HG03520 (cell line): Measurements from ENCODE around the gene GXYLT2.

Experiments used
- ATAC-seq: cut with Tn5 transposase; IDR thresholded peaks from one replicate; pipeline ENCODE4 v1.9.1; 2021; ENCODE audit warnings: mild to moderate bottlenecking, moderate library complexity; ENCODE audit not compliant: unreplicated experiment

Gene GXYLT2

GRCh38 chr3:72887705-72888545 lies at the start of gene GXYLT2:
GXYLT2 (plus strand) TSS chr3:72888046; CDS start chr3:72888234, 188 bp downstream.
- peak; percentile 78 for ATAC-seq

GRCh38 chr3:72839057-72839456 lies 48.8 kb upstream of the GXYLT2 start:
- ATAC-seq: no peak

DNA sequence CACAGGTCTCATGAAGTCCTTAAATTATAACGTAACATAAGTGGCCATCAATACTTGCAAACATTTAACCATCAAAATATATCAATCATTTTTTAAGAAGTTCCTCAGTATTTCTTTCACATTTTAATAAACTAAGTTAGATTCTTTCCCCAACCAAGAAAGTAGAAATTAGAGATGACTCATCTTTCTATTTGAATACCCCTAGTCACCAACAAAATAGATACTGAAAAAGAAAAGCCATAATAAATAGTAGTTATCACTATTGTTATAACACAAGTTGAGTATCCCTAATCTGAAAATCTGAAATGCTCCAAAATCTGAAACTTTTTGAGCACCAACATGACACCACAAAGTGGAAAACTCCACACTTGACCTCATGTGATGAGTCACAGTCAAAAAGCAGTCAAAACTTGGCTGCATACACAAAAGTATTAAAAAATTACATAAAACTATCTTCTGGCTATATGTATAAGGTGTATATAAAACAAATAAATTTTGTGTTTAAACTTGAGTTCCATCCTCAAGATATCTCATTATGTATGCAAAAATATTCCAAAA lies 43.3 kb upstream of the GXYLT2 start:
- ATAC-seq: no peak

- no peak for ATAC-seq
Measured at GRCh38 chr3:72846166-72846565, 41.7 kb upstream of the GXYLT2 start.

GRCh38 chr3:72847282-72847681 lies 40.6 kb upstream of the GXYLT2 start:
- ATAC-seq: no peak

GRCh38 chr3:72847751-72848702 lies 39.8 kb upstream of the GXYLT2 start, which contains the start of gene SHQ1:
SHQ1 (minus strand) TSS chr3:72848445; CDS start chr3:72848340, 105 bp downstream.
- peak; percentile 85 for ATAC-seq

- ATAC-seq: peak; percentile 45
Measured at GRCh38 chr3:72848703-72849081, 39.2 kb upstream of the GXYLT2 start.

DNA sequence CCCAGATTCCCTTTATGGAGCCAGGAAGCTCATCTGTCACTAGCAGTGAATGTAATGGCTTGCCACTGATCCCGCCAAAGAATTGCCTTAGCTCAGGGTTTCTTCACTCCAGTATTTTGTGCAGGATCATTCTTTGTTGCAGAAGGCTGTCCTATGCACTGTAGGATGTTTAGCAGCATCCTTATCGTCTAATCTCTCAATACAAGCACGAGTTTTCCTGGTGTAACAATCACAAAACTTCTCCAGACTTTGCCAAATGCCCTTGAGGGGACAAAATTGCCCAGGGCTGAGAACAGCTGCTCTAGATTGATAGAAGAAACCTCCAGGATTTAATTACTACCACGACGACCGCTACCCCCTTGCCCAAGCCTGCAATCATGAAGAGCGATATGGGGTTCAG lies 32.8 kb upstream of the GXYLT2 start:
- ATAC-seq: no peak

DNA sequence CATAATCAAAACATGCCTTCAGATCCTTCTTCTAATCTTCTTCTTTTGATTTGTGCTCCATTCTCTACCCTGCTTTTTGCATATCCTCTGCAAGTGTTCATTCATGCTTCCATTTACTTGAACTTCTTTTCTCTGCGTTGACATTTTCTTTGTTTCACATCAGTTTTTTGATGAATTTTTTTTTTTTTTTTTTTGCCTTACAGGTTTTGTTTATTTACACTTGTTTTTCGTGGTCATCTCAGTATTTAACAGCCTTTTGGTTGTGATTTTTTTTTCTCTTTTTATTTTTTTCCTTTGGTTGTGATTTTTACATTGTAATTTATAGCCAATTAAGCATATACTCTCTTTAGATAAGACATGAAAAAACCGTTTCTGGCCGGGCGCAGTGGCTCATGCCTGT lies 27.8 kb upstream of the GXYLT2 start:
- no peak for ATAC-seq

DNA sequence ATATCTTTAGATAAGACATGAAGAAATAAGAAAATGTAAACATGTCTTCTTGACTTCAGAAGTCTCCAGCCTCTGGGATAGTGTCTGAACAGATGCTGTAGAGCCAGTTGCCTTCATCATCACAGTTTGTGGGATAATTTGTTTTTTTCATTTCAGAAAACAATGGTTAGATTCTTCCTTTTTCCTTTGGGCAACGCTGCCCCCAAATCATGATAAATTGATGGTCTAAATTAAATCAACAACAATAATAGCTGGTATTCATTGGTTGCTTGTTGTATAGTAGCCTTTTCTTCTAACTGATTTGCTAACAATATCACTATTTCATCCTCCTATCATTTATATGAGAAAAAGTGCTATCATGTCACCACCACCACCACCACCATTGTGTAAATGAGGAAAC lies 27.0 kb upstream of the GXYLT2 start:
- ATAC-seq: no peak

DNA sequence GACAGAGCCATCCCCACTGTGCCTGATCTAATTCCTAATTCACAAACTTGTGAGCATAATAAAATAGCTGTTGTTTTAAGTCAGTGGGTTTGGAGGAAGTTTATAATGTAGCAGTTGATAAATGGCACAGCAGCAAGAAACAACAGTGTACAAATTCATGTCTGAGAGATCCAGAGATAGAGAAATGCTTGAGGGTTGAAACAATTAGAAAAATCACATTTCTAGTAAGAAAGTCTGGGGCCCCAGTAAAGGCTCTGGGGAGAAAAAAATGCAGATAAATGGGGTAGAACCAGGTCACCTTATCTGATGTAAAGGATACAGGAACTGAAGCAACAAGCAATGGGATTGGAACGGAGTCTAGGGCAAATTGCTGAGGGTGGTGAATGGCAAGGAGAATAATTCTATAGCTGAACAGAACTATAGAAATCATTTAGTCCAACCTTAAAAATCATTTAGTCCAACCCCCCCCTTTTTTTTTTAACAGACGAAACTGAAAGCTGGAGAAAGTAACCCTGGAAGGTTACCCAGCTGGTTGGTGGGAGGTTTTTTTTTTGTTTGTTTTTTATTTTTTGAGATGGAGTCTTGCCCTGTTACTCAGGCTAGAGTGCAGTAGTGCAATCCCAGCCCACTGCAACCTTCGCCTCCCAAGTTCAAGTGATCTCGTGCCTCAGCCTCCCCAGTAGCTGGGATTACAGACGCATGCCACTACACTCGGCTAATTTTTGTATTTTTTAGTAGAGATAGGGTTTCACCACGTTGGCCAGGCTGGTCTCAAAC lies 25.3 kb upstream of the GXYLT2 start:
- no peak for ATAC-seq

GRCh38 chr3:72872183-72872582 lies 15.7 kb upstream of the GXYLT2 start:
- ATAC-seq: no peak

DNA sequence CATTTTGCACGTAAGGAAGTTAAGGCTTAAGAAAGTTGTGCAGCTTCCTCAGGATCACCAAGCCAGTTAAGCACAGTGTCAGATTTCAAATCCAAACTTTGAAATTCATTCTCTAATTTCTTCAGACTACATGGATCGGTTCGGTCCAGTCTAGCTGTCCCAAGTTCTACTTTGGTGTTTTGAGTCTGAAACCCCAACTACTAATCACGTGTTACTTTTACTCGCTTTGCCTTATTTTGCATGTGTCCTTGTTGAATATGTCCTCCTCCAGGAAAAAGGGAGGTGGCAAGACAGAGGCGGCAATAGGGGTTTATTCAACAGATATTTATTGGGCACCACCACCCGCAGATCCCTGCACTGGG lies 522 bp upstream of the GXYLT2 start:
- no peak for ATAC-seq

DNA sequence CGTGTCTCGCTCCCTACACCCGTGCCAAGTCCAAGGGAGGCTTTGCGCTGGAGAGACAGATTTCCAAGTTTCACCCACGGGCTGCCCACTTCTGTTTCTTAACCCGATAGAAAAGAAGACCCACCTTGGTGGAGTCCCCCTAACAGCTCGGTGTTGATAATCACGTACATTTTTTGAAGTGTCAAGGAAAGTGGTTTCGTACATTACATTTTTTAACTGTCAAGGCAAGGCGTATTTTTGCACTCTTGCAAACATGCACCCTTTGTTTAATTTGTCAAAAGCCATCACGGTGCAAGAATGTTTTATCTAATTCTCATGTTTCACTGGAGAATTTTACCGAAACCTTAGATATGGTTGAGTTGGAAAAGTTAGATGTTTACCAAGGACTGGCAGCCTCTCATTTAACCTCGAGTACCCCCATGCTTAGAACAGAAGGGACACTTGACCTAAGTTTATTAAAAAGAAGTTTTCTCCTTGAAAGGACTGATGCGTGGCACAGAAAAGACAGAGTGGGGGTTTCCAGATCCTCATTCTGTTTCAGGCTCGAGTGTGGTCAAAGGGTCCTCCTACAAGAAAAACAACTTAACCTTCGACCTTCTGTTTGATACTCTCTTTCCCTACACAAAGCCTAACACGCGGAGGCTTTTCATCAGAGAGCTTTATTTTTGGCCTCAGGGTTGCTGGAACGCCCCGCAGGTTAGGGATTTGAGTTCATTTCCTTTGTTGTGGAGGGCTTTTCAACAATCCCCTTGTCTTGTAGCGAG lies 882 bp downstream of the GXYLT2 start:
- ATAC-seq: no peak

GRCh38 chr3:72889310-72890165 lies 1.7 kb downstream of the GXYLT2 start:
- no peak for ATAC-seq

- no peak for ATAC-seq
Measured at GRCh38 chr3:72890166-72890925, 2.5 kb downstream of the GXYLT2 start.

DNA sequence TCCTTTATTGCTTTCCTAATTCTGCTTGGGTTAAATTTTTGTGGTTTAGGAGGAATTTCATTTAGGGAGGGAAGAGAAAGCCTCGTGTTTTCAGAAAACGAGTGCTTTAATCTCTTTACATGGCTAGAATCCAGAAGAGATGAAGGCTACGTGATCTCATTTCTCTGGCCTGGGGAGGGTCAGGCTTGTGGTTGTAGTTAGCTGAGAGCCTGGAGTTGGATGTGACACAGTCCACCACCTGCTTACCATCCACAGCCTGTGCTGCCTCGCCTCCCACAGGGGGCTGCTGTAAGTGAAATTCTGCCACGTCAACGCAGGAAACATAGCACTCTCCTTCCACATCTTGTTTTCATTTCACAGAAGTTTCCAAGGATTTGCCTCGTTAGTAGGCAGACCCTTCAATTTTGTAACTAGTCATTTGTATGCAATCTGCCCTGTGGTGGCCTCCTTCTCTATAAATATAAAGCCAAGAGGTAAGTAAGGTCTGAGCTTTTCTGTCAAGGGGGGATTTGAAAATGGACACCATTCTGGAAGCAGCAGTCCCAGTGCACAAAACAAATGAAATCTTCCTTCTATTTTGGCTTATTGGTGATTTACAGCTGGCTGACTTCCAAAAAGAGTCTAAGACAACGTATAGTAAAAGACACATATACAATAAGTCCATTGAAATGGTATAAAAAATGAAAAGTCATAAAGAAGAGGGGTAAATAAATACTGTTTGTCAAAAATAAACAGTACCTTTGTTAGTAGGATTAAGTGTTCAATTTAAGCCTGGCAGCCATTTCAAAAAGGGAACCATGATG lies 3.4 kb downstream of the GXYLT2 start:
- ATAC-seq: no peak
